Right forelimb (tissue), 1 donor: ENCODE data around the gene PALM3.
"Not testable (repeated sequence)": the region's sequence is repeated elsewhere in the genome, so short reads cannot be mapped to it uniquely, and the experiment has no call there.

Experiments used
- DNase-seq: peaks from one replicate; pipeline ENCODE4 v3.0.0-alpha.2; 2018

PALM3 gene

GRCh38 chr19:14030997-14031718, 30.7 kb downstream of the PALM3 start:
- no peak for DNase-seq

- no peak for DNase-seq
Observed at GRCh38 chr19:14028901-14029300, 33.0 kb downstream of the PALM3 start.

GRCh38 chr19:14027856-14028450, 33.9 kb downstream of the PALM3 start, which contains the start of gene RLN3:
TSS of gene RLN3 (plus strand) at chr19:14028148. CDS start at chr19:14028205, 57 bp downstream.
- no peak for DNase-seq

- not testable (repeated sequence) for DNase-seq
Observed at GRCh38 chr19:14026652-14027192, 35.2 kb downstream of the PALM3 start.

GRCh38 chr19:14023404-14024235, 38.3 kb downstream of the PALM3 start:
- no peak for DNase-seq

- DNase-seq: no peak
Observed at GRCh38 chr19:14022469-14022868, 39.4 kb downstream of the PALM3 start.

- no peak for DNase-seq
Observed at GRCh38 chr19:14021474-14021873, 40.4 kb downstream of the PALM3 start.

- not testable (repeated sequence) for DNase-seq
Observed at GRCh38 chr19:14019739-14020138, 42.1 kb downstream of the PALM3 start.

- no peak for DNase-seq
Observed at GRCh38 chr19:14019100-14019499, 42.8 kb downstream of the PALM3 start.

- DNase-seq: no peak
Observed at GRCh38 chr19:14015524-14016035, 46.3 kb downstream of the PALM3 start.

- no peak for DNase-seq
Observed at GRCh38 chr19:14012378-14012915, 49.4 kb downstream of the PALM3 start.

- no peak for DNase-seq
Observed at GRCh38 chr19:14006766-14007562, 54.9 kb downstream of the PALM3 start.

GRCh38 chr19:14006085-14006765, 55.7 kb downstream of the PALM3 start, which contains the start of gene RFX1:
TSS of gene RFX1 (minus strand) at chr19:14006320. CDS start at chr19:13993843, 12,477 bp downstream.
- peak; percentile 100 for DNase-seq

GRCh38 chr19:14005349-14006084, 56.4 kb downstream of the PALM3 start:
- DNase-seq: peak; percentile 95

- no peak for DNase-seq
Observed at GRCh38 chr19:14004619-14005348, 57.1 kb downstream of the PALM3 start.
